Superior temporal gyrus (tissue), 1 donor: ENCODE measurements around the gene ZNF304.
"Not testable (repeated sequence)": the region's sequence is repeated elsewhere in the genome, so short reads cannot be mapped to it uniquely, and the experiment has no call there.

Experiments used
- DNase-seq: peaks from one replicate; pipeline ENCODE4 v3.0.0-alpha.2; 2016; ENCODE audit errors: extremely low spot score

Gene ZNF304

GRCh38 chr19:57362419-57362818 is 11.3 kb downstream of the ZNF304 start:
- DNase-seq: no peak

GRCh38 chr19:57362997-57363687 is 12.1 kb downstream of the ZNF304 start, which contains the start of the genes TRAPPC2B and ZNF547:
TRAPPC2B (plus strand) TSS chr19:57363551; CDS start chr19:57364834, 1,283 bp downstream.
ZNF547 (plus strand) TSS chr19:57363551; CDS start chr19:57368556, 5,005 bp downstream.
- peak; percentile 99 for DNase-seq

GRCh38 chr19:57363688-57364181 is 12.7 kb downstream of the ZNF304 start:
- no peak for DNase-seq

- no peak for DNase-seq
These were observed 15.7 kb downstream of the ZNF304 start for GRCh38 chr19:57366776-57367175.

- no peak for DNase-seq
These were observed 23.1 kb downstream of the ZNF304 start for GRCh38 chr19:57374179-57374578.

- DNase-seq: not testable (repeated sequence)
These were observed 23.6 kb downstream of the ZNF304 start for GRCh38 chr19:57374647-57375046.

GRCh38 chr19:57376151-57376550 is 25.1 kb downstream of the ZNF304 start:
- DNase-seq: no peak

- no peak for DNase-seq
These were observed 26.6 kb downstream of the ZNF304 start for GRCh38 chr19:57377498-57378146.

GRCh38 chr19:57380923-57381322 is 29.9 kb downstream of the ZNF304 start:
- no peak for DNase-seq

- DNase-seq: no peak
These were observed 31.9 kb downstream of the ZNF304 start for GRCh38 chr19:57382806-57383488.

- no peak for DNase-seq
These were observed 38.2 kb downstream of the ZNF304 start for GRCh38 chr19:57389194-57389729.

- DNase-seq: peak; percentile 99
These were observed 38.9 kb downstream of the ZNF304 start, which contains the start of gene ZNF548 for GRCh38 chr19:57389730-57390598. ZNF548 (plus strand) TSS chr19:57389854; CDS start chr19:57390100, 246 bp downstream.

- no peak for DNase-seq
These were observed 44.6 kb downstream of the ZNF304 start for GRCh38 chr19:57395710-57396109.

- DNase-seq: no peak
These were observed 47.8 kb downstream of the ZNF304 start for GRCh38 chr19:57398868-57399267.

- DNase-seq: no peak
These were observed 52.9 kb downstream of the ZNF304 start for GRCh38 chr19:57403737-57404563.

- peak; percentile 26 for DNase-seq
These were observed 55.5 kb downstream of the ZNF304 start for GRCh38 chr19:57406516-57407123.
